Measurements from ENCODE around the gene RXFP2.
A peak's percentile ranks its signal among the peaks of the same experiment; 100 is the strongest.

The RXFP2 gene

GRCh38 chr13:31722673-31723072, 16.7 kb upstream of the RXFP2 start:
- DNase-seq (ENCODE audit: low spot score) = no peak
- TF ChIP-seq, protein P1, sequence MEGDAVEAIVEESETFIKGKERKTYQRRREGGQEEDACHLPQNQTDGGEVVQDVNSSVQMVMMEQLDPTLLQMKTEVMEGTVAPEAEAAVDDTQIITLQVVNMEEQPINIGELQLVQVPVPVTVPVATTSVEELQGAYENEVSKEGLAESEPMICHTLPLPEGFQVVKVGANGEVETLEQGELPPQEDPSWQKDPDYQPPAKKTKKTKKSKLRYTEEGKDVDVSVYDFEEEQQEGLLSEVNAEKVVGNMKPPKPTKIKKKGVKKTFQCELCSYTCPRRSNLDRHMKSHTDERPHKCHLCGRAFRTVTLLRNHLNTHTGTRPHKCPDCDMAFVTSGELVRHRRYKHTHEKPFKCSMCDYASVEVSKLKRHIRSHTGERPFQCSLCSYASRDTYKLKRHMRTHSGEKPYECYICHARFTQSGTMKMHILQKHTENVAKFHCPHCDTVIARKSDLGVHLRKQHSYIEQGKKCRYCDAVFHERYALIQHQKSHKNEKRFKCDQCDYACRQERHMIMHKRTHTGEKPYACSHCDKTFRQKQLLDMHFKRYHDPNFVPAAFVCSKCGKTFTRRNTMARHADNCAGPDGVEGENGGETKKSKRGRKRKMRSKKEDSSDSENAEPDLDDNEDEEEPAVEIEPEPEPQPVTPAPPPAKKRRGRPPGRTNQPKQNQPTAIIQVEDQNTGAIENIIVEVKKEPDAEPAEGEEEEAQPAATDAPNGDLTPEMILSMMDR (IDR thresholded peaks at IDR 0.05; ENCODE audit: extremely low read depth, insufficient read depth, missing control alignments) = no peak
- in situ Hi-C loops (cut with MboI; ENCODE audit: low pct_unique_long_range_greater_than_20kb, low sequenced_read_pairs, unreplicated experiment) = no loop called here

DNA sequence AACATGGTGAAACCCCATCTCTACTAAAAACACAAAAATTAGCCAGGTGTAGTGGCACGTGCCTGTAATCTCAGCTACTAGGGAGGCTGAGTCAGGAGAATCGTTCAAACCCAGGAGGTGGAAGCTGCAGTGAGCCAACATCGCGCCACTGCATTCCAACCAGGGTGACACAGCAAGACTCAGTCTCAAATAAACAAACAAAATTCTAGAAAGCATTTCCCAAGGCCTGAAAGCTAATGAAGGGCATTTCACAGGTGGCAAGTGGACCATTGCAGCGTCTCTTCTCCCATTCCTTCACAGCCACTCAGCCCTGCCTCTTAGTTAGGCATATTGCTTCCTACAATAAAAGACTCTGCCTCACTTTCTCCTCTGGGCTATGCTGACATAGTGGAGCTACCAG, 13.5 kb upstream of the RXFP2 start:
- TF ChIP-seq, protein P1 (IDR thresholded peaks at IDR 0.05; ENCODE audit: extremely low read depth, insufficient read depth, missing control alignments) = no peak
- in situ Hi-C loops (cut with MboI; ENCODE audit: low pct_unique_long_range_greater_than_20kb, low sequenced_read_pairs, unreplicated experiment) = loop anchor here (25.0 kb wide), 1 partner anchor 289 kb away; no protein-coding TSS in a partner anchor
- no peak for DNase-seq (ENCODE audit: low spot score)

DNA sequence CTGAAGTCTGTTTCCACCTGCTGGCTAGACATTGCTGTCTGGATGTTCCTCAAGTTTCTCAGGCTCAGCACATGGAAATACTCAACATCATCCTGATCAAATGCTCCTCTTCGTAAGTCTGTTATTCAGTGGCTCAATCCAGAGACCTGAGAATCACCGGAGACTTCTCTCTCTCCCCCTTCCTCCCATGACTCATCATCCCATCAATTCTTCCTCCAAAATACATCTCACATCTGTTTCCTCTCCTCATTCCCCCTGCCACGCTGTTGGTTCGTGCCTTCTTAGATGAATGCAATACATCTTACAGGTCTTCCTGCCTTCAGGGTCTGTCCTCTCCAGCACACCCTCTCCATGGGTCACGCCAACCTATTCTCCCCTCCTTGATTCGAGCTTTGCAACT, 7.4 kb upstream of the RXFP2 start:
- in situ Hi-C loops (cut with MboI; ENCODE audit: low pct_unique_long_range_greater_than_20kb, low sequenced_read_pairs, unreplicated experiment) = loop anchor here (25.0 kb wide), 1 partner anchor 295 kb away; no protein-coding TSS in a partner anchor
- TF ChIP-seq, protein P1 (IDR thresholded peaks at IDR 0.05; ENCODE audit: extremely low read depth, insufficient read depth, missing control alignments) = no peak
- no peak for DNase-seq (ENCODE audit: low spot score)

GRCh38 chr13:31733066-31733465, 6.3 kb upstream of the RXFP2 start:
- DNase-seq (ENCODE audit: low spot score) = no peak
- TF ChIP-seq, protein P1 (IDR thresholded peaks at IDR 0.05; ENCODE audit: extremely low read depth, insufficient read depth, missing control alignments) = no peak
- in situ Hi-C loops (cut with MboI; ENCODE audit: low pct_unique_long_range_greater_than_20kb, low sequenced_read_pairs, unreplicated experiment) = loop anchor here (25.0 kb wide), 1 partner anchor 296 kb away; no protein-coding TSS in a partner anchor

DNA sequence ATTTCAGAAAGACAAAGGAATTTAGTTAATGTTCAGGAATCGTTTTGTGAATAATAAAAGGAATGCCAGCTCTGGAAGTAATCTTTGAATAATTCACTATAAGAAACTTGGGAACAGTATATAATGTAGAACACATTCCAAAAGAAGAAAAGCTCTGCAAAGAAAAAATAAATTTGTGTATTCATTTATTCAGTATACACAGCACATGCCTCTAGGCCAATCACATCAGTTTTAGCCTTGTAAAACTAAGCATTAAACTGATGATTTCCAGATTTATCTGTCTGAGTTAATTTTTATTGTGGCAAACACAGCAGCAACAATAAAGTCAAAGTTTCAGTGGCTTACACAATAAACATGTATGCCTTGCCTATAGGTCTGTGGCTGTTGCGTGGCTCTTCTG, 5.7 kb upstream of the RXFP2 start:
- TF ChIP-seq, protein P1 (IDR thresholded peaks at IDR 0.05; ENCODE audit: extremely low read depth, insufficient read depth, missing control alignments) = no peak
- in situ Hi-C loops (cut with MboI; ENCODE audit: low pct_unique_long_range_greater_than_20kb, low sequenced_read_pairs, unreplicated experiment) = loop anchor here (25.0 kb wide), 1 partner anchor 296 kb away; no protein-coding TSS in a partner anchor
- no peak for DNase-seq (ENCODE audit: low spot score)

DNA sequence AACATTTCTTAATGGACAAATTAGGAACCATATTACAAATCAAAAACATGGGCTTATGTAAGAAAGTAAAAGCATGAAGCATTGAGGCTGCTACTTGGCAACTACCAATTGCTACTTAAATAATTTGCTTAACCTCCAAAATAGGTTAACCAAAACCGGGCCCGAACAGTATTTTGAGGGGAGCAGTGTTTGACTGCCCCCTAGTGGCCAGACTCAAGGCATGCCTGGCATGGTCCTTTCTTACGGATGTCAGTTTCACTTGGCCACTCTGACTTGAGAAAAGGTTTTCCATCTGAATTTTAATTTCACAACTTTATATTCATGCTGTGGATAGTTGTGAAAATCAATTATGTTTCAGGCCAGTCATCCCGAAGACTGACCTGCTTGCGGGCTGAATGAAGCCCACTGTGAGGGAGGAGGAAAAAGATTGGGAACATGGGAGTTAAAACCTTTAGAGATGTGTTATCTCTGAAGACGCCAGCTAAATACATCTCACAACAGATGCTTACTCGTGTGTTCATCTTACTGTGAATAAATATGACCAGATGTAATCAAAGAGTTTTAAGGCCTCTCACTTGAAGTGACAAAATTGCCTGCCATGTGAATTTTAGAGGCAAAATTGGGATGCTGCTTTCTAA, 2.9 kb downstream of the RXFP2 start:
- TF ChIP-seq, protein P1 (IDR thresholded peaks at IDR 0.05; ENCODE audit: extremely low read depth, insufficient read depth, missing control alignments) = peak; percentile 90
- peak; percentile 53 for DNase-seq (ENCODE audit: low spot score)
- in situ Hi-C loops (cut with MboI; ENCODE audit: low pct_unique_long_range_greater_than_20kb, low sequenced_read_pairs, unreplicated experiment) = loop anchor here (25.0 kb wide), 1 partner anchor 305 kb away; no protein-coding TSS in a partner anchor
